ENCODE data around the gene WAPL. TPM values are rescaled to one million over a fixed set of nuclear protein-coding genes. Genes with fewer than 3 reads are reported as not detected.

Gene WAPL
- polyA plus RNA-seq, 1 of the 3 experiments (the other 2 are of a cell fraction), result 8.7 TPM

- TF ChIP-seq EP300 (IDR thresholded peaks at IDR 0.05; ENCODE audit: borderline replicate concordance in 1 of 2, low read depth in 1 of 2, low read length in 1 of 2), result no peak
- no peak for TF ChIP-seq TEAD4 (IDR thresholded peaks at IDR 0.05; ENCODE audit: borderline replicate concordance, insufficient read depth)
- TF ChIP-seq CHD2 (IDR thresholded peaks at IDR 0.05; ENCODE audit: low read length, partially characterized antibody), result no peak
- no peak for TF ChIP-seq FOXM1 (IDR thresholded peaks at IDR 0.05; ENCODE audit: low read depth)
- no peak for TF ChIP-seq JUND (IDR thresholded peaks at IDR 0.05)
- no peak for TF ChIP-seq RXRA (IDR thresholded peaks at IDR 0.05; ENCODE audit: borderline replicate concordance, low read depth)
- TF ChIP-seq FOSL2 (IDR thresholded peaks at IDR 0.05; ENCODE audit: borderline replicate concordance, low read depth), result no peak
- no peak for TF ChIP-seq POLR2AphosphoS5 (IDR thresholded peaks at IDR 0.05; ENCODE audit: low read depth, low read length)
- POLR2A ChIA-PET, result no interaction called here
These were observed 74.2 kb downstream of the WAPL start for GRCh38 chr10:86447432-86447831.

GRCh38 chr10:86446987-86447386 lies 74.6 kb downstream of the WAPL start:
- Histone ChIP-seq H3K27me3 (ENCODE audit: insufficient read depth) (no peaks in the 10 kb centered on the region), H3K9ac (no peak overlapping the region), H3K79me2 (ENCODE audit: insufficient read depth) (peaks cover 16% of the 10 kb centered on the region; the same call in 1 of the 2 replicates), H3K4me3 (ENCODE audit: low read depth in 2 of 2, low read length in 1 of 2) (no peak overlapping the region), H3K9me2 (no peaks in the 10 kb centered on the region), H3K9me3 (no peaks in the 10 kb centered on the region), H3K4me2 (no peak overlapping the region), H3F3A (replicated peaks; ENCODE audit: insufficient read depth) (peaks cover 7% of the 10 kb centered on the region), H4K20me1 (ENCODE audit: insufficient read depth) (no peaks in the 10 kb centered on the region), H2AFZ (ENCODE audit: low read depth) (no peak overlapping the region), H3K4me1 (ENCODE audit: control insufficient read depth in 1 of 2, insufficient read depth in 2 of 2, low read depth in 1 of 2, low read length in 1 of 2) (peaks cover 0 to 8% of the 10 kb centered on the region in 2 experiments; a peak in 1 of 4 replicates), H3K27ac (ENCODE audit: low read depth in 2 of 2, low read length in 1 of 2) (no peak overlapping the region), H3K36me3 (replicated peaks in 1 of 2; ENCODE audit: control insufficient read depth in 1 of 2, insufficient read depth in 2 of 2, low read length in 1 of 2) (peaks cover 44 to 79% of the 10 kb centered on the region in 2 experiments)
- no peak for DNase-seq
- CTCF ChIA-PET, result interaction anchor here (0.5 kb wide), 1 partner anchor 13 kb away, joined by 3 read pairs; no protein-coding TSS in a partner anchor
- WGBS (ENCODE audit: low lambda C conversion rate), result 90% methylated on average over 1 of the region's 1 CpG
- no peak for TF ChIP-seq TEAD4 (IDR thresholded peaks at IDR 0.05; ENCODE audit: borderline replicate concordance, insufficient read depth)
- TF ChIP-seq IRF3 (IDR thresholded peaks at IDR 0.05; ENCODE audit: low read depth, low read length), result no peak
- TF ChIP-seq POLR2AphosphoS5 (IDR thresholded peaks at IDR 0.05; ENCODE audit: low read depth, low read length), result no peak
- TF ChIP-seq NFIC (IDR thresholded peaks at IDR 0.05; ENCODE audit: borderline replicate concordance), result no peak
- TF ChIP-seq PBX3 (IDR thresholded peaks at IDR 0.05), result no peak
- no peak for TF ChIP-seq MXI1 (IDR thresholded peaks at IDR 0.05; ENCODE audit: low read depth, low read length)
- POLR2A ChIA-PET, result no interaction called here

More at GRCh38 chr10:86447432-86447831, 74.2 kb downstream of the WAPL start:
- Histone ChIP-seq H3K27ac (ENCODE audit: low read depth in 2 of 2, low read length in 1 of 2) (no peak overlapping the region), H3K4me2 (no peak overlapping the region), H2AFZ (ENCODE audit: low read depth) (no peak overlapping the region), H3K9ac (no peak overlapping the region), H3K9me3 (no peaks in the 10 kb centered on the region), H4K20me1 (ENCODE audit: insufficient read depth) (no peaks in the 10 kb centered on the region), H3K9me2 (no peaks in the 10 kb centered on the region), H3K4me1 (ENCODE audit: control insufficient read depth in 1 of 2, insufficient read depth in 2 of 2, low read depth in 1 of 2, low read length in 1 of 2) (peaks cover 0 to 8% of the 10 kb centered on the region in 2 experiments; a peak in 1 of 4 replicates), H3K79me2 (ENCODE audit: insufficient read depth) (peaks cover 16% of the 10 kb centered on the region; the same call in 1 of the 2 replicates), H3K36me3 (replicated peaks in 1 of 2; ENCODE audit: control insufficient read depth in 1 of 2, insufficient read depth in 2 of 2, low read length in 1 of 2) (peaks cover 46 to 78% of the 10 kb centered on the region in 2 experiments), H3K27me3 (ENCODE audit: insufficient read depth) (no peaks in the 10 kb centered on the region), H3F3A (replicated peaks; ENCODE audit: insufficient read depth) (peaks cover 6% of the 10 kb centered on the region), H3K4me3 (ENCODE audit: low read depth in 2 of 2, low read length in 1 of 2) (no peak overlapping the region)
- 100% methylated on average over 1 of the region's 1 CpG for WGBS (ENCODE audit: low lambda C conversion rate)
- CTCF ChIA-PET, result no interaction called here
- DNase-seq, result no peak
